Mesendoderm (in vitro differentiated cells): Measurements from ENCODE around the gene TEX52.

Experiments used
- DNase-seq: peaks from one replicate; pipeline ENCODE4 v3.0.0; 2013
- H2AK5ac ChIP-seq: 2 replicates; pipeline ENCODE4 v1.6.1; 2013; ENCODE audit warnings: low read length, inconsistent platforms
- H2BK120ac ChIP-seq: 2 replicates; pipeline ENCODE4 v1.6.1; 2013; ENCODE audit warnings: low read depth, mild to moderate bottlenecking, low read length, moderate library complexity, mixed read lengths
- H2BK15ac ChIP-seq: replicated peaks from 2 replicates; pipeline ENCODE4 v1.6.1; 2013; ENCODE audit warnings: low read depth, mild to moderate bottlenecking, moderate library complexity
- H2BK5ac ChIP-seq: 2 replicates; pipeline ENCODE4 v1.6.1; 2013; ENCODE audit warnings: low read length, inconsistent platforms
- H3K18ac ChIP-seq: 2 replicates; pipeline ENCODE4 v1.6.1; 2013; ENCODE audit warnings: mild to moderate bottlenecking, low read length, mixed read lengths
- H3K23ac ChIP-seq: one replicate; pipeline ENCODE4 v1.6.1; 2013; ENCODE audit warnings: low read length
- H3K27ac ChIP-seq: 2 replicates; pipeline ENCODE4 v1.5.1; 2013; ENCODE audit warnings: low read depth, mild to moderate bottlenecking, inconsistent platforms, low read length, moderate library complexity
- H3K27me3 ChIP-seq: 2 replicates; pipeline ENCODE4 v1.6.1; 2013; ENCODE audit warnings: low read length, control low read depth, mild to moderate bottlenecking, inconsistent platforms; ENCODE audit not compliant: insufficient read depth, poor library complexity
- H3K36me3 ChIP-seq: 2 replicates; pipeline ENCODE4 v1.6.1; 2013; ENCODE audit warnings: low read length, inconsistent platforms; ENCODE audit not compliant: control insufficient read depth, insufficient read depth
- H3K4ac ChIP-seq: one replicate; pipeline ENCODE4 v1.6.1; 2013; ENCODE audit warnings: low read depth, mild to moderate bottlenecking, low read length, moderate library complexity
- H3K4me1 ChIP-seq: 2 replicates; pipeline ENCODE4 v1.6.1; 2013; ENCODE audit warnings: low read depth, low read length, inconsistent platforms; ENCODE audit not compliant: control insufficient read depth
- H3K4me2 ChIP-seq: 2 replicates; pipeline ENCODE4 v1.6.1; 2013; ENCODE audit warnings: low read length
- H3K4me3 ChIP-seq: 2 replicates; pipeline ENCODE4 v1.5.1; 2013; ENCODE audit warnings: mild to moderate bottlenecking, low read length
- H3K56ac ChIP-seq: one replicate; pipeline ENCODE4 v1.6.1; 2013; ENCODE audit warnings: low read length
- H3K79me1 ChIP-seq: 2 replicates; pipeline ENCODE4 v1.6.1; 2013; ENCODE audit warnings: low read length, inconsistent platforms
- H3K79me2 ChIP-seq: 2 replicates; pipeline ENCODE4 v1.6.1; 2013; ENCODE audit warnings: mild to moderate bottlenecking, low read length; ENCODE audit not compliant: control insufficient read depth, insufficient read depth
- H3K9ac ChIP-seq: 2 replicates; pipeline ENCODE4 v1.6.1; 2013; ENCODE audit warnings: low read length, inconsistent platforms
- H4K5ac ChIP-seq: one replicate; pipeline ENCODE4 v1.6.1; 2013; ENCODE audit warnings: low read length
- H4K8ac ChIP-seq: one replicate; pipeline ENCODE4 v1.6.1; 2013; ENCODE audit warnings: low read depth, mild to moderate bottlenecking, control low read depth, low read length, moderate library complexity
- WGBS: extraction: QIAGEN DNeasy Blood & Tissue Kit; methylation state at CpG from one replicate; pipeline ENCODE4 v1.1.7; 2013; ENCODE audit warnings: low lambda C conversion rate, missing lambda C conversion rate; ENCODE audit not compliant: insufficient coverage; ENCODE audit errors: extremely low coverage; 5-methylcytosine and 5-hydroxymethylcytosine counted together

TEX52 gene

DNA sequence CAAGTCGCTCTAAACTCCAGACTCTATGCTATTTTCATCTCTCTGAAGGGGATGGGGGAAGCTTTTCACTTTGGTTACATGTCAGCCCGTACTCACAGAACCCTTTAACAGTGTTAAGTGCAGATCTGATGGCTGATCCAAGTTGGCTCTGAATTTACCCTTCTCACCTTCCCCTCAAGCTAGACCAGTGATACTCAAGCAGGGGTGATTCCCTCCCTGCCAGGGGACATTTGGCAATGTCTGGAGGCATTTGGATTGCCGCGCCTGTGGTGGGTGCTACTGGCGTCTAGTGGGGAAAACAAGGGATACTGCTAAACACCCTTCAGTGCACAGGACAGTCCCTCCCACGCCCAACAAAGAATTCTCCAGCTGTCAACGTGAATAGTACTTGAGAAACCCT lies 6.0 kb upstream of the TEX52 start:
- H3K27me3 ChIP-seq: no peaks in the 10 kb centered on the region
- peaks cover 34% of the 10 kb centered on the region for H3K36me3 ChIP-seq
- no peak overlapping the region for H2BK5ac ChIP-seq
- no peak overlapping the region for H3K27ac ChIP-seq
- no peak overlapping the region for H2BK15ac ChIP-seq
- WGBS: no CpG with 5 or more reads among the region's 7 CpGs
- no peak overlapping the region for H3K18ac ChIP-seq
- no peak overlapping the region for H3K23ac ChIP-seq
- H4K5ac ChIP-seq: no peak overlapping the region
- H2AK5ac ChIP-seq: no peak overlapping the region
- DNase-seq: no peak
- no peaks in the 10 kb centered on the region for H3K79me1 ChIP-seq
- no peaks in the 10 kb centered on the region for H3K79me2 ChIP-seq
- no peak overlapping the region for H4K8ac ChIP-seq
- no peak overlapping the region for H2BK120ac ChIP-seq
- no peak overlapping the region for H3K4ac ChIP-seq
- H3K4me3 ChIP-seq: no peak overlapping the region
- no peak overlapping the region for H3K9ac ChIP-seq
- no peak overlapping the region for H3K4me2 ChIP-seq
- no peak overlapping the region for H3K56ac ChIP-seq
- H3K4me1 ChIP-seq: no peaks in the 10 kb centered on the region

DNA sequence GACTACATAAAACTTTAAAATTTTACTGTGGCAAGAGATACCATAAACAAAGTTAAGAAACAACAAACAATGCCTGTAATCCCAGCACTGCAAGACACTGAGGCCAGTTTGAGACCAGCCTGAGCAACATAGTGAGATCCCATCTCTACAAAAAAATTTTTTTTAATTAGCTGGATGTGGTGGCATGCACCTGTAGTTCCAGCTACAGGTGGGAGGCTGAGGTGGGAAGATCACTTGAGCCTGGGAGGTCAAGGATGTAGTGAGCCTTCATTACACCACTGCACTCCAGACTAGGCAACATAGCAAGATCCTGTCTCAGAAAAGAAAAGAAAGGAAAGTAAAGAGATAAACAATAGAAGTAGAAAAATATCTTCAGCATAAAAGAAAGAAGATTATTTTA lies 3.3 kb upstream of the TEX52 start:
- H3K56ac ChIP-seq: no peak overlapping the region
- no peak overlapping the region for H3K4me2 ChIP-seq
- peaks cover 24% of the 10 kb centered on the region for H3K36me3 ChIP-seq
- H2BK120ac ChIP-seq: no peak overlapping the region
- no peak overlapping the region for H4K8ac ChIP-seq
- H3K79me1 ChIP-seq: no peaks in the 10 kb centered on the region
- H3K23ac ChIP-seq: no peak overlapping the region
- H3K27ac ChIP-seq: no peak overlapping the region
- no peaks in the 10 kb centered on the region for H3K27me3 ChIP-seq
- no peak overlapping the region for H2AK5ac ChIP-seq
- no peaks in the 10 kb centered on the region for H3K4me1 ChIP-seq
- H2BK15ac ChIP-seq: no peak overlapping the region
- no peaks in the 10 kb centered on the region for H3K79me2 ChIP-seq
- no peak overlapping the region for H3K4me3 ChIP-seq
- no peak overlapping the region for H4K5ac ChIP-seq
- no peak overlapping the region for H2BK5ac ChIP-seq
- no peak overlapping the region for H3K18ac ChIP-seq
- DNase-seq: no peak
- H3K9ac ChIP-seq: no peak overlapping the region
- H3K4ac ChIP-seq: no peak overlapping the region

- Histone ChIP-seq H3K4me1 (no peaks in the 10 kb centered on the region), H4K5ac (no peak overlapping the region), H2BK15ac (no peak overlapping the region), H3K9ac (no peak overlapping the region), H3K79me1 (no peaks in the 10 kb centered on the region), H4K8ac (no peak overlapping the region), H3K36me3 (peaks cover 13% of the 10 kb centered on the region), H3K27me3 (no peaks in the 10 kb centered on the region), H2BK120ac (no peak overlapping the region), H2AK5ac (no peak overlapping the region), H3K18ac (no peak overlapping the region), H3K4me3 (no peak overlapping the region), H3K23ac (no peak overlapping the region), H3K27ac (no peak overlapping the region), H3K4me2 (no peak overlapping the region), H2BK5ac (no peak overlapping the region), H3K56ac (no peak overlapping the region), H3K4ac (no peak overlapping the region), H3K79me2 (no peaks in the 10 kb centered on the region)
- WGBS: no CpG with 5 or more reads among the region's 12 CpGs
- DNase-seq: no peak
Measured at GRCh38 chr12:2858944-2859421, 2.1 kb upstream of the TEX52 start.

- Histone ChIP-seq H3K18ac (no peak overlapping the region), H3K9ac (no peak overlapping the region), H3K27ac (no peak overlapping the region), H4K8ac (no peak overlapping the region), H3K23ac (no peak overlapping the region), H3K4me3 (no peak overlapping the region), H3K4me2 (no peak overlapping the region), H3K79me1 (no peaks in the 10 kb centered on the region), H2AK5ac (no peak overlapping the region), H3K79me2 (no peaks in the 10 kb centered on the region), H3K4me1 (no peaks in the 10 kb centered on the region), H4K5ac (no peak overlapping the region), H3K4ac (no peak overlapping the region), H2BK5ac (no peak overlapping the region), H3K56ac (no peak overlapping the region), H3K27me3 (no peaks in the 10 kb centered on the region), H3K36me3 (peaks cover 13% of the 10 kb centered on the region), H2BK15ac (no peak overlapping the region), H2BK120ac (no peak overlapping the region)
- DNase-seq: no peak
- WGBS: no CpG with 5 or more reads among the region's 2 CpGs
Measured at GRCh38 chr12:2858334-2858733, 1.5 kb upstream of the TEX52 start.

DNA sequence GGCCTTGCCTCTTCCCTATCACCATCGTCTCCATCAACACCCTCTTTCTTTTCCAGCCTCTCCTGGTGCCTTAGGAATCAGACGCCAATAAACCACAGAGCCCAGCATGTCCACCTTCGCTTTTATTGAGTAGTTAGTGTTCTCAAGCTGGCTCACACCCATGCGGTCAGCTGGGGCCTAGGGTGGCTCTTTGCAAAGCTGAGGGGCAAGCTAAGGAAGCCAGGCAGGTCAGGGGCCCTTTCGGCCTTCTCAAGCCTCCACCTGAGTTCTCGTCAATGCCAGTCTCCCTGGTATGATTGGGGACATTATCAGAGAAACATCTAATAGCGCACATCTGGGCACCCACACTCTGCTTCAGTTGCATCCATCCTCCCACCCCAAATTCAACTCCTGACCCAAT lies 737 bp upstream of the TEX52 start:
- Histone ChIP-seq H2BK15ac (no peak overlapping the region), H4K8ac (no peak overlapping the region), H3K18ac (no peak overlapping the region), H2AK5ac (no peak overlapping the region), H3K27ac (no peak overlapping the region), H4K5ac (no peak overlapping the region), H2BK5ac (no peak overlapping the region), H3K4me3 (no peak overlapping the region), H3K4ac (no peak overlapping the region), H2BK120ac (no peak overlapping the region), H3K9ac (no peak overlapping the region), H3K79me1 (no peaks in the 10 kb centered on the region), H3K36me3 (peaks cover 10% of the 10 kb centered on the region), H3K79me2 (no peaks in the 10 kb centered on the region), H3K4me1 (no peaks in the 10 kb centered on the region), H3K4me2 (no peak overlapping the region), H3K56ac (no peak overlapping the region), H3K23ac (no peak overlapping the region), H3K27me3 (no peaks in the 10 kb centered on the region)
- no peak for DNase-seq
- WGBS: no CpG with 5 or more reads among the region's 7 CpGs

- Histone ChIP-seq H3K4me3 (no peak overlapping the region), H3K4ac (no peak overlapping the region), H2BK5ac (no peak overlapping the region), H3K56ac (no peak overlapping the region), H2AK5ac (no peak overlapping the region), H3K23ac (no peak overlapping the region), H3K4me1 (no peaks in the 10 kb centered on the region), H3K79me2 (no peaks in the 10 kb centered on the region), H4K5ac (no peak overlapping the region), H3K79me1 (no peaks in the 10 kb centered on the region), H3K27me3 (no peaks in the 10 kb centered on the region), H3K4me2 (no peak overlapping the region), H3K9ac (no peak overlapping the region), H3K36me3 (peaks cover 10% of the 10 kb centered on the region), H4K8ac (no peak overlapping the region), H3K27ac (no peak overlapping the region), H2BK15ac (no peak overlapping the region), H2BK120ac (no peak overlapping the region), H3K18ac (no peak overlapping the region)
- DNase-seq: peak; percentile 44
- no CpG with 5 or more reads among the region's 3 CpGs for WGBS
Measured at GRCh38 chr12:2856051-2856450, 788 bp downstream of the TEX52 start.
